ENCODE results near the gene NEO1. TPM values are rescaled to one million over a fixed set of nuclear protein-coding genes. Genes with fewer than 3 reads are reported as not detected.

Gene NEO1
- total RNA-seq, 1 donor from 2014 or later, result 21.8 TPM

- peaks cover 0 to 4% of the 10 kb centered on the region in 2 donors for H3K4me1 ChIP-seq
- H3K36me3 ChIP-seq, result no peaks in the 10 kb centered on the region
- no peaks in the 10 kb centered on the region for H3K27me3 ChIP-seq
- intact Hi-C loops (cut with DNase I), result no loop called here
- H3K9me3 ChIP-seq, result no peaks in the 10 kb centered on the region
- DNase-seq (ENCODE audit: low spot score in 2 of 2), result no peak
- H3K4me3 ChIP-seq, result peak overlapping the region; percentile 14 to 20
- no peak for TF ChIP-seq CTCF (IDR thresholded peaks at IDR 0.05)
- peak overlapping the region; percentile 52 to 70 for H3K27ac ChIP-seq
Measured at GRCh38 chr15:73225358-73226015, 173.2 kb downstream of the NEO1 start.

- Histone ChIP-seq H3K4me1 (peaks cover 0 to 4% of the 10 kb centered on the region in 2 donors), H3K27me3 (no peaks in the 10 kb centered on the region), H3K27ac (peak overlapping the region; percentile 52 to 70), H3K9me3 (no peaks in the 10 kb centered on the region), H3K36me3 (no peaks in the 10 kb centered on the region), H3K4me3 (peak overlapping the region; percentile 14 to 20)
- no peak for DNase-seq (ENCODE audit: low spot score in 2 of 2)
- no peak for TF ChIP-seq CTCF (IDR thresholded peaks at IDR 0.05)
- intact Hi-C loops (cut with DNase I), result no loop called here
Measured at GRCh38 chr15:73226093-73226814, 174.0 kb downstream of the NEO1 start.

GRCh38 chr15:73227433-73228056, 175.3 kb downstream of the NEO1 start:
- no peak for TF ChIP-seq CTCF (IDR thresholded peaks at IDR 0.05)
- no peak overlapping the region for H3K4me3 ChIP-seq
- intact Hi-C loops (cut with DNase I), result no loop called here

GRCh38 chr15:73228128-73228646, 175.9 kb downstream of the NEO1 start:
- Histone ChIP-seq H3K36me3 (no peaks in the 10 kb centered on the region), H3K27ac (no peak overlapping the region), H3K27me3 (no peaks in the 10 kb centered on the region), H3K4me3 (no peak overlapping the region), H3K9me3 (no peaks in the 10 kb centered on the region), H3K4me1 (peaks cover 0 to 4% of the 10 kb centered on the region in 2 donors)
- no peak for TF ChIP-seq CTCF (IDR thresholded peaks at IDR 0.05)
- intact Hi-C loops (cut with DNase I), result no loop called here
- DNase-seq (ENCODE audit: low spot score in 2 of 2), result no peak

More at GRCh38 chr15:73227433-73228056, 175.3 kb downstream of the NEO1 start:
- no peaks in the 10 kb centered on the region for H3K36me3 ChIP-seq
- peaks cover 0 to 4% of the 10 kb centered on the region in 2 donors for H3K4me1 ChIP-seq
- peak overlapping the region; percentile 15 to 34 for H3K27ac ChIP-seq
- no peaks in the 10 kb centered on the region for H3K27me3 ChIP-seq
- no peaks in the 10 kb centered on the region for H3K9me3 ChIP-seq
- DNase-seq (ENCODE audit: low spot score in 2 of 2), result no peak

- no peak overlapping the region for H3K27ac ChIP-seq
- H3K36me3 ChIP-seq, result peaks cover 4 to 6% of the 10 kb centered on the region in 2 donors
- no peaks in the 10 kb centered on the region for H3K4me1 ChIP-seq
- H3K9me3 ChIP-seq, result no peaks in the 10 kb centered on the region
- intact Hi-C loops (cut with DNase I), result no loop called here
- H3K27me3 ChIP-seq, result no peaks in the 10 kb centered on the region
- no peak for DNase-seq (ENCODE audit: low spot score in 2 of 2)
- no peak for TF ChIP-seq CTCF (IDR thresholded peaks at IDR 0.05)
- H3K4me3 ChIP-seq, result no peak overlapping the region
Measured at GRCh38 chr15:73231661-73232419, 179.6 kb downstream of the NEO1 start.
